Measurements from ENCODE around the gene PIGK.

PIGK gene

DNA sequence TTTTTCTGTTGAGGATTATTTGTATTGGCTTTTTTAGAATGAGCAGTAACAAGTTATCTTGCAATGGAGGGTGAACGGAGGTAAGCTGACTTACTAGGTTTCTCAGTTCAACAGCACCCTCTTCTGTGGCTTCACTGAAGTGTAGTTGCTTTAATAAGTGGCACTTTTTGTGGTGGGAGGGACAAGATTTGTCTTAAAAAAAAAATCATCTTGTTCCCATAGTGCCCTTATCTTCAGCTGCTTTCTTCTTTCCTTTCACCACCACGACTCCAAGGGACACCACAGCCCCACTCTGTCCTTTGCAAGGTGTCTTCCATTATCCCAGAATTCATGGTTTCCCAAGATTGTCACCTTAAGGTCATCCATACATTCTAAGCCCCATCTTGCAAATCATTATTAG, 92.9 kb downstream of the PIGK start:
- TF ChIP-seq RAD21 (IDR thresholded peaks at IDR 0.05; ENCODE audit: low read depth) (peak; percentile 69), ZBTB7A (IDR thresholded peaks at IDR 0.05; ENCODE audit: low read depth) (no peak)

DNA sequence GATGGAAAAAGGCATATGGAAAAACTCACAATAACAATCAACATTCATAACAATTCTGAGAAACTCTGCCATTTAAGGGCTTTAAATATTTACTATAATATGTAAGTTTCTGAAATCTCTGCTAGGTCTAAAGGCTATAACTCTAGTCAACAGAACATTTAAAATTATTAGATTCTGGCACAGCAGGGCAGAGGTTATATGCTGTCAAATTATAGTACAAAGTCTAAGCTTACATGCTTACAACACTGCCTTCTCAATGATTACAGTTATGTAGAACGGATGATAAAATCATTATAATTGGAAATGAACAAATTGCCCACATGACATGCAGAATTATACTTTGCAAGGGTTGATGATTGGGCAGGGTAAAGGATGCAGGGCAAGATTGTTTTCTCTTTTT, 97.7 kb downstream of the PIGK start:
- TF ChIP-seq FOXM1 (IDR thresholded peaks at IDR 0.05; ENCODE audit: borderline replicate concordance, low read depth) (no peak), EP300 (IDR thresholded peaks at IDR 0.05; ENCODE audit: borderline replicate concordance) (no peak), TCF12 (IDR thresholded peaks at IDR 0.05; ENCODE audit: low read depth) (no peak), NFIC (IDR thresholded peaks at IDR 0.05) (no peak), CREB1 (IDR thresholded peaks at IDR 0.05; ENCODE audit: low read depth) (no peak), TAF1 (IDR thresholded peaks at IDR 0.05; ENCODE audit: low read depth) (no peak), YY1 (IDR thresholded peaks at IDR 0.05; ENCODE audit: low read depth) (no peak), ZBTB7A (IDR thresholded peaks at IDR 0.05; ENCODE audit: low read depth) (no peak), EGR1 (IDR thresholded peaks at IDR 0.05) (no peak), TEAD4 (IDR thresholded peaks at IDR 0.05) (no peak), CEBPB (IDR thresholded peaks at IDR 0.05) (no peak), RAD21 (IDR thresholded peaks at IDR 0.05; ENCODE audit: low read depth) (no peak)
- TF ChIP-seq, protein P1, sequence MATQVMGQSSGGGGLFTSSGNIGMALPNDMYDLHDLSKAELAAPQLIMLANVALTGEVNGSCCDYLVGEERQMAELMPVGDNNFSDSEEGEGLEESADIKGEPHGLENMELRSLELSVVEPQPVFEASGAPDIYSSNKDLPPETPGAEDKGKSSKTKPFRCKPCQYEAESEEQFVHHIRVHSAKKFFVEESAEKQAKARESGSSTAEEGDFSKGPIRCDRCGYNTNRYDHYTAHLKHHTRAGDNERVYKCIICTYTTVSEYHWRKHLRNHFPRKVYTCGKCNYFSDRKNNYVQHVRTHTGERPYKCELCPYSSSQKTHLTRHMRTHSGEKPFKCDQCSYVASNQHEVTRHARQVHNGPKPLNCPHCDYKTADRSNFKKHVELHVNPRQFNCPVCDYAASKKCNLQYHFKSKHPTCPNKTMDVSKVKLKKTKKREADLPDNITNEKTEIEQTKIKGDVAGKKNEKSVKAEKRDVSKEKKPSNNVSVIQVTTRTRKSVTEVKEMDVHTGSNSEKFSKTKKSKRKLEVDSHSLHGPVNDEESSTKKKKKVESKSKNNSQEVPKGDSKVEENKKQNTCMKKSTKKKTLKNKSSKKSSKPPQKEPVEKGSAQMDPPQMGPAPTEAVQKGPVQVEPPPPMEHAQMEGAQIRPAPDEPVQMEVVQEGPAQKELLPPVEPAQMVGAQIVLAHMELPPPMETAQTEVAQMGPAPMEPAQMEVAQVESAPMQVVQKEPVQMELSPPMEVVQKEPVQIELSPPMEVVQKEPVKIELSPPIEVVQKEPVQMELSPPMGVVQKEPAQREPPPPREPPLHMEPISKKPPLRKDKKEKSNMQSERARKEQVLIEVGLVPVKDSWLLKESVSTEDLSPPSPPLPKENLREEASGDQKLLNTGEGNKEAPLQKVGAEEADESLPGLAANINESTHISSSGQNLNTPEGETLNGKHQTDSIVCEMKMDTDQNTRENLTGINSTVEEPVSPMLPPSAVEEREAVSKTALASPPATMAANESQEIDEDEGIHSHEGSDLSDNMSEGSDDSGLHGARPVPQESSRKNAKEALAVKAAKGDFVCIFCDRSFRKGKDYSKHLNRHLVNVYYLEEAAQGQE (IDR thresholded peaks at IDR 0.05; ENCODE audit: low read depth) = no peak
- TF ChIP-seq, protein P2, sequence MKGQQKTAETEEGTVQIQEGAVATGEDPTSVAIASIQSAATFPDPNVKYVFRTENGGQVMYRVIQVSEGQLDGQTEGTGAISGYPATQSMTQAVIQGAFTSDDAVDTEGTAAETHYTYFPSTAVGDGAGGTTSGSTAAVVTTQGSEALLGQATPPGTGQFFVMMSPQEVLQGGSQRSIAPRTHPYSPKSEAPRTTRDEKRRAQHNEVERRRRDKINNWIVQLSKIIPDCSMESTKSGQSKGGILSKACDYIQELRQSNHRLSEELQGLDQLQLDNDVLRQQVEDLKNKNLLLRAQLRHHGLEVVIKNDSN (IDR thresholded peaks at IDR 0.05) = no peak
- TF ChIP-seq, protein P3, sequence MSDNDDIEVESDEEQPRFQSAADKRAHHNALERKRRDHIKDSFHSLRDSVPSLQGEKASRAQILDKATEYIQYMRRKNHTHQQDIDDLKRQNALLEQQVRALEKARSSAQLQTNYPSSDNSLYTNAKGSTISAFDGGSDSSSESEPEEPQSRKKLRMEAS (IDR thresholded peaks at IDR 0.05) = no peak

DNA sequence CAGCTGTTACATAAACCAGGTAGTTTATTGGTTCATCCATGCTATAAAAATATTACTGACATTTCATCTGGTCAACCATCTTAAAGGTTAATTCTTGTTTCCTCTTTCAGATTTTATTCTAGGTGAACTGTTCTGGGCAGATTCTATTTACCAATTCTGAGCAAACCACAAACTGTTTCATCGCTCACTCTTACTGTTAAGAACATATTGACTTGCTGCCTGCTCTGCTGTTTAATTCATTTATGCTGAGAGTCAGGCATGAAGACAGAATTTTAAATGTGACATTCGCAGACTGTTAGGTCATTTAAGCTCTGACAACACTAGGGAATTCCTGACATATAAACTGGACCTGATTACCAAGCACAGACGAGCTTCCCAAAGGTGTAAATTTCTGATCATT, 98.3 kb downstream of the PIGK start:
- TF ChIP-seq CEBPB (IDR thresholded peaks at IDR 0.05) = no peak
- TF ChIP-seq ZBTB7A (IDR thresholded peaks at IDR 0.05; ENCODE audit: low read depth) = no peak
- TF ChIP-seq CREB1 (IDR thresholded peaks at IDR 0.05; ENCODE audit: low read depth) = no peak
- TF ChIP-seq EGR1 (IDR thresholded peaks at IDR 0.05) = no peak
- TF ChIP-seq, protein P3 (IDR thresholded peaks at IDR 0.05) = no peak
- no peak for TF ChIP-seq YY1 (IDR thresholded peaks at IDR 0.05; ENCODE audit: low read depth)
- TF ChIP-seq FOXM1 (IDR thresholded peaks at IDR 0.05; ENCODE audit: borderline replicate concordance, low read depth) = no peak

DNA sequence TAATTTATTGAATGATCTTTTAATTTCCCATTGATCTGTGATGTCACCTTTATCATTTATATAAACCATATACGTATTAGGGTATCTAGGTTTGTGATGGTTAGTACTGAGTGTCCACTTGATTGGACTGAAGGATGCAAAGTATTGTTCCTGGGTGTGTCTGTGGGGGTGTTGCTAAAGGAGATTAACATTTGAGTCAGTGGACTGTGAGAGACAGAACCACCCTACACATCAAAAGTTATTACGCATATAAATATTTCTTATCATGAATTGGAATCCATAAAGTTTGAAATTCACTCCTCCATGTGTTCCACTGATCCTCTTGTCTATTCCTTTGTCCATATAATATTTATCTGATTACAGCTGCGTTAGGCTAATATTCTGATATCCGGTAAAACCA, 100.5 kb downstream of the PIGK start:
- TF ChIP-seq CEBPB (IDR thresholded peaks at IDR 0.05) (no peak), EGR1 (IDR thresholded peaks at IDR 0.05) (no peak), TAF1 (IDR thresholded peaks at IDR 0.05; ENCODE audit: low read depth) (no peak), CREB1 (IDR thresholded peaks at IDR 0.05; ENCODE audit: low read depth) (no peak), FOXM1 (IDR thresholded peaks at IDR 0.05; ENCODE audit: borderline replicate concordance, low read depth) (no peak), EP300 (IDR thresholded peaks at IDR 0.05; ENCODE audit: borderline replicate concordance) (no peak), NFIC (IDR thresholded peaks at IDR 0.05) (no peak), TEAD4 (IDR thresholded peaks at IDR 0.05) (no peak), RAD21 (IDR thresholded peaks at IDR 0.05; ENCODE audit: low read depth) (no peak), YY1 (IDR thresholded peaks at IDR 0.05; ENCODE audit: low read depth) (no peak), TCF12 (IDR thresholded peaks at IDR 0.05; ENCODE audit: low read depth) (no peak), ZBTB7A (IDR thresholded peaks at IDR 0.05; ENCODE audit: low read depth) (no peak)
- TF ChIP-seq, protein P2 (IDR thresholded peaks at IDR 0.05) = no peak
- TF ChIP-seq, protein P3 (IDR thresholded peaks at IDR 0.05) = no peak
- TF ChIP-seq, protein P1 (IDR thresholded peaks at IDR 0.05; ENCODE audit: low read depth) = no peak

DNA sequence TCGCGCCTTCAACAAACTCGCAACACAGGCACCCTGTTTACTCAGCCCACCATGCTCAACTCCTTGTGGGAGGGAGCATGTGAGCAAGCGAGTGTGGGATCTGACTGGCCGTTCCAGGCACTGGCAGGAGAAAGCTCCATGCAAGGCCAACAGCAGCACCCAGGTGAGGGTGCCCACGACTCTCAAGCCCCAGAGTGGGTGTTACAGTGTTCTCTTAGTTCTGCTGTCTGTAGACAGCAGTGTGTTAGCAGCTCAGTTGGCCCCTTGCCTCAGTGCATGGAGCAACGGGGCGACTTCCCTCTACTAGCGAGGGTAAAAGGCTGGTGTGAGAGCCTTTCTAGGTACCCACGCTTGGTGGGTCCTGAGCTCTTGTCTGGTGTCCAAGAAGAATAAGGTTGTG, 114.6 kb downstream of the PIGK start:
- TF ChIP-seq TCF12 (IDR thresholded peaks at IDR 0.05; ENCODE audit: low read depth) (no peak), YY1 (IDR thresholded peaks at IDR 0.05; ENCODE audit: low read depth) (no peak), NFIC (IDR thresholded peaks at IDR 0.05) (no peak), EGR1 (IDR thresholded peaks at IDR 0.05) (no peak), TEAD4 (IDR thresholded peaks at IDR 0.05) (no peak), ZBTB7A (IDR thresholded peaks at IDR 0.05; ENCODE audit: low read depth) (no peak)
- TF ChIP-seq, protein P2 (IDR thresholded peaks at IDR 0.05) = no peak

DNA sequence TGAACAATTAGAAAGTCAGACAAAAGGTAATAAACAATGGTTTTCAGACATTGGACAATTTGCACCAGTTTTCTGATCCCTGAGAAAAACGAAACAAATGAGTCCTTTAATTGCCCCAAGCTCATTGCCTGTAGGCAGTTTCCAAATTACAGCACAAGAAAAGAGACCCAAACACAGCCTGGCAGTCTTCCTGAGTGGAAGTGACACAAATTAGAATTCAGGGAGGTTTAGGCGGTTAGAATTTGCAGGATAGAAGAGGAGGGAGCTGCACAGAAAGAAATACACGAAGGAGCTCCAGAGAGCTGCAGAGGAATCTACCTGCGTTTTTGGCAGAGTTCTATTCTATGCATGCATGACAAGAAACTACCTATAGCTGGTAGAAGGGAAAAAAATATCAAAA, 115.7 kb downstream of the PIGK start:
- TF ChIP-seq NFIC (IDR thresholded peaks at IDR 0.05) = no peak
- no peak for TF ChIP-seq TAF1 (IDR thresholded peaks at IDR 0.05; ENCODE audit: low read depth)
- no peak for TF ChIP-seq RAD21 (IDR thresholded peaks at IDR 0.05; ENCODE audit: low read depth)
- no peak for TF ChIP-seq YY1 (IDR thresholded peaks at IDR 0.05; ENCODE audit: low read depth)
- TF ChIP-seq EGR1 (IDR thresholded peaks at IDR 0.05) = no peak
- TF ChIP-seq, protein P2 (IDR thresholded peaks at IDR 0.05) = no peak
- TF ChIP-seq, protein P3 (IDR thresholded peaks at IDR 0.05) = no peak
- no peak for TF ChIP-seq ZBTB7A (IDR thresholded peaks at IDR 0.05; ENCODE audit: low read depth)
- no peak for TF ChIP-seq FOXM1 (IDR thresholded peaks at IDR 0.05; ENCODE audit: borderline replicate concordance, low read depth)
- TF ChIP-seq, protein P1 (IDR thresholded peaks at IDR 0.05; ENCODE audit: low read depth) = no peak
